ENCODE data around the gene RAD1.

RAD1 gene

DNA sequence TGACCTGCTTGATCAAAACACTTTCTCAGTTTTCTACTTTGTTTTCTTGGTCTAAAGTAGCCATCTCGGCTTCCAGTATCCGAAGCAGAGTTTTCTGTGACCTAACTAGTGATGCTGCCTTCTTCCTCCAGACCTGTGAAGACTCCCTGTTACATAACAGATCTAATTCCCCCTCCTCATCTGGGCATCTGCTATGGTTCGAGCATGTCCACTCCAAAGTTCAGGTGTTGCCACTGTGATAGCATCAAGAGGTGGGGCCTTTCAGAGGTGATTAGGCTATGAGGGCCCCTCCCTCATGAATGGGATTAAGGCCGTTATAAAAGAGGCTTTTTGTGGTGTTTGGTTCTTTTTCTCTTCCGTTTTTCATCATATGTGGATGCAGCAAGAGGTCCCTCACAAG, 56.1 kb downstream of the RAD1 start:
- DNase-seq = no peak

DNA sequence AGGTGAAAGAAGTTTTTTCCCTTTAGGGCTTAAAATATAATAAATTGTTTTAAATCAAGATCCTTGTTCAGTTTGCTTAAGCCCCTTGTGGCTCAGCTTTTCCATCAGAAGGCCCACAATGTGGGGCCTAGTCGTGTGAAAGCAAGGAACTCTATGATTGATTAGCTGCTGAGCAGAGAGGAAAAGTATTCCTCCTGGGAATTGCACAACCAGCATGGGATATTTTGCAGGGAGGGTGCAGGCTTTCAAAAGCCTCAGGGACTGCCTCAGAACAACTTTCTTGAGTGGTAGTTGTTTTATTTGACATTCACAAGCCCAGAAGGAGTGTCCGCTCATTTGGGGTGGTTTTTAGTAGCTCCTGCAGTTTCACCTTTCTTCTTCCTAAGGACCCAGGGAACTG, 56.5 kb downstream of the RAD1 start:
- no peak for DNase-seq

DNA sequence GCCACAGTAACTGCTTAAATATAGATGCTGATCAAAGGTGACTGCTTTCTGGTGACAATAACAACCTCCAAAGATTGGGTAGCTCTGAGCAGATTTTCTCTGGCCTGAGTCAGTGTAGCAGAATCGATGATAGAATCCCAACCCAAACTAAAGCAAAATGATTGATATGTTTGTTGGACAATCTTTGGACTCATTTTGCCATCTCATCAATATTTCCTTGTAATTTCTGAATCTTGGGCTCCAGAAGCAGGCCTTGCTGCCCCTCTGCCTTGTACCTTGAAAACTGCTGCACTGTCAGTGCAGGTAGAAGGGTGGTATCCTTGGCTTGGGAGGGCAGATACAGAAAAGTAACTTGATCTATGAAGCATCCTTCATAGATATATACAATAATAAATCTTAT, 57.4 kb downstream of the RAD1 start:
- no peak for DNase-seq

DNA sequence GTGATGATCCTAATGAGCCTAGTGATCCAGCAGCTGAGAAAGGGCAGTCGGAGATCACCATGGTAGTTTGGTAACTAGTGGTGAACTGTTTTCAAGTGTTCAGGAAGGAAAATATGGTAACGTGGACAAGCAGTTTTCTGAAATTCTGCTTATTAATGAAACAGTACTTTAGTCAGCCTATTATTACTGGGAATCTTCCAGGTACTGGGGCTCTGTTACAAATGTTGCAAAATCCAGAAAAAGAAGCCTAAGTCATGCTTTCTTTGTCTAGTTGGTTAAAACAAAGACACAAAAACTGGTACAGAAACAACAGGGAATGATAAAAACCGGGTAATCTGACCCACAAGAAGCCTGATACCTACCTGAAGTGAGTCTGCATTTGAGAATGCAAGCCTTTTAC, 58.1 kb downstream of the RAD1 start:
- no peak for DNase-seq
